ENCODE measurements around the gene SAMD3.

DNA sequence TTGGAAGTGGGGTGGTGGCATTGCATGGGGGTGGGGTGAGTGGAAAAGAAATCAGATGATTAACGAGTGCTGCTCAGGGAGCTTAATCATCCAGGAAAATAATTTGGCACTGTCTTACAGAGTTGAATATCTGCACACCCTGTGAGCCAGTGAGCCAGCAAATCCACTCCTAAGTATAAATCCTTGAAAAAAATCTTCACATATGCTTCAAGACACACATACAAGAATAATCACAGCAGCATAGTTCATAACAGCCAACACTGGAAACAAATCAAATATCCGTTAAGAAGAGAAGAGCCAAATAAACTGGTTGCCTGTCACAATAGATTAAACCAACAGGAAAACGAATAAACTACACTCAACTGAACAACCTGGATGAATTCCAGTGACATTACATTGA lies 62.8 kb downstream of the SAMD3 start:
- TF ChIP-seq, protein P1, sequence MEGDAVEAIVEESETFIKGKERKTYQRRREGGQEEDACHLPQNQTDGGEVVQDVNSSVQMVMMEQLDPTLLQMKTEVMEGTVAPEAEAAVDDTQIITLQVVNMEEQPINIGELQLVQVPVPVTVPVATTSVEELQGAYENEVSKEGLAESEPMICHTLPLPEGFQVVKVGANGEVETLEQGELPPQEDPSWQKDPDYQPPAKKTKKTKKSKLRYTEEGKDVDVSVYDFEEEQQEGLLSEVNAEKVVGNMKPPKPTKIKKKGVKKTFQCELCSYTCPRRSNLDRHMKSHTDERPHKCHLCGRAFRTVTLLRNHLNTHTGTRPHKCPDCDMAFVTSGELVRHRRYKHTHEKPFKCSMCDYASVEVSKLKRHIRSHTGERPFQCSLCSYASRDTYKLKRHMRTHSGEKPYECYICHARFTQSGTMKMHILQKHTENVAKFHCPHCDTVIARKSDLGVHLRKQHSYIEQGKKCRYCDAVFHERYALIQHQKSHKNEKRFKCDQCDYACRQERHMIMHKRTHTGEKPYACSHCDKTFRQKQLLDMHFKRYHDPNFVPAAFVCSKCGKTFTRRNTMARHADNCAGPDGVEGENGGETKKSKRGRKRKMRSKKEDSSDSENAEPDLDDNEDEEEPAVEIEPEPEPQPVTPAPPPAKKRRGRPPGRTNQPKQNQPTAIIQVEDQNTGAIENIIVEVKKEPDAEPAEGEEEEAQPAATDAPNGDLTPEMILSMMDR (IDR thresholded peaks at IDR 0.05; ENCODE audit: low read depth, low read length) = no peak
- TF ChIP-seq POLR2A (IDR thresholded peaks at IDR 0.05; ENCODE audit: extremely low read depth, insufficient read length) = no peak

All from NB4 (cell line).